Neuronal stem cell (in vitro differentiated cells): ENCODE measurements around the gene HDGF.

Source experiments
- DNase-seq: peaks from one replicate; pipeline ENCODE4 v3.0.0-alpha.2; 2013; ENCODE audit warnings: low spot score
- H2AFZ ChIP-seq: one replicate; pipeline ENCODE4 v1.6.1; 2013; ENCODE audit warnings: mild to moderate bottlenecking, low read length, inconsistent platforms
- H2AK5ac ChIP-seq: 2 replicates; pipeline ENCODE4 v1.6.1; 2013; ENCODE audit warnings: low read depth, mild to moderate bottlenecking, inconsistent platforms, low read length, moderate library complexity, mixed read lengths
- H2BK120ac ChIP-seq: 2 replicates; pipeline ENCODE4 v1.6.1; 2013; ENCODE audit warnings: low read depth, mild to moderate bottlenecking, inconsistent platforms, low read length, moderate library complexity, mixed read lengths
- H2BK12ac ChIP-seq: one replicate; pipeline ENCODE4 v1.6.1; 2013; ENCODE audit warnings: low read length, inconsistent platforms
- H2BK15ac ChIP-seq: 2 replicates; pipeline ENCODE4 v1.6.1; 2013; ENCODE audit warnings: mild to moderate bottlenecking, low read length, inconsistent platforms, mixed read lengths
- H2BK5ac ChIP-seq: one replicate; pipeline ENCODE4 v1.6.1; 2013; ENCODE audit warnings: inconsistent platforms, mild to moderate bottlenecking, low read length, moderate library complexity
- H3K14ac ChIP-seq: one replicate; pipeline ENCODE4 v1.6.1; 2013; ENCODE audit warnings: low read length, inconsistent platforms
- H3K18ac ChIP-seq: 2 replicates; pipeline ENCODE4 v1.6.1; 2013; ENCODE audit warnings: low read length, inconsistent platforms
- H3K23ac ChIP-seq: 2 replicates; pipeline ENCODE4 v1.6.1; 2013; ENCODE audit warnings: low read depth, mild to moderate bottlenecking, mixed read lengths, low read length, inconsistent platforms; ENCODE audit not compliant: poor library complexity
- H3K27ac ChIP-seq: replicated peaks from 3 replicates; pipeline ENCODE4 v1.5.1; 2013; ENCODE audit warnings: low read length, inconsistent platforms
- H3K27me3 ChIP-seq, 3 experiments: 2 replicates each; pipeline ENCODE4 v1.6.1; 2013; ENCODE audit warnings: low read length in 3 of 3, mild to moderate bottlenecking in 2 of 3, inconsistent platforms in 1 of 3, low read depth in 1 of 3, mixed read lengths in 1 of 3, moderate library complexity in 1 of 3; ENCODE audit not compliant: control insufficient read depth in 3 of 3, insufficient read depth in 3 of 3
- H3K36me3 ChIP-seq, 2 donors: replicated peaks in 1 of 2; 2 replicates each; pipeline ENCODE4 v1.6.1; 2013; ENCODE audit warnings: low read length in 2 of 2; ENCODE audit not compliant: control insufficient read depth in 2 of 2, insufficient read depth in 2 of 2
- H3K4ac ChIP-seq: 2 replicates; pipeline ENCODE4 v1.6.1; 2013; ENCODE audit warnings: inconsistent platforms, mild to moderate bottlenecking, low read length, moderate library complexity
- H3K4me1 ChIP-seq, 2 donors: 1 replicate in 1 of 2; 2 replicates in 1 of 2; pipeline ENCODE4 v1.6.1; 2013; ENCODE audit warnings: low read length in 2 of 2, low read depth in 1 of 2; ENCODE audit not compliant: control insufficient read depth in 2 of 2, insufficient read depth in 1 of 2
- H3K4me2 ChIP-seq: one replicate; pipeline ENCODE4 v1.6.1; 2013; ENCODE audit warnings: mild to moderate bottlenecking, low read length, inconsistent platforms; ENCODE audit not compliant: insufficient read depth, poor library complexity, severe bottlenecking
- H3K4me3 ChIP-seq, 2 donors: 2 replicates each; pipeline ENCODE4 v1.5.1; 2013; ENCODE audit warnings: low read length in 2 of 2, mild to moderate bottlenecking in 2 of 2, inconsistent platforms in 1 of 2, moderate library complexity in 1 of 2
- H3K79me1 ChIP-seq: one replicate; pipeline ENCODE4 v1.6.1; 2013; ENCODE audit warnings: low read depth, mild to moderate bottlenecking, inconsistent platforms, low read length, moderate library complexity
- H3K9ac ChIP-seq: one replicate; pipeline ENCODE4 v1.6.1; 2013; ENCODE audit warnings: mild to moderate bottlenecking, low read depth, low read length, inconsistent platforms; ENCODE audit not compliant: poor library complexity
- H3K9me3 ChIP-seq, 2 donors: replicated peaks in 1 of 2; 2 replicates each; pipeline versions ENCODE3 to v1.6.1; 2013; ENCODE audit warnings: low read length in 2 of 2, mild to moderate bottlenecking in 2 of 2, inconsistent platforms in 1 of 2, low read depth in 1 of 2, mixed read lengths in 1 of 2, moderate library complexity in 1 of 2; ENCODE audit not compliant: control insufficient read depth in 2 of 2, insufficient read depth in 1 of 2
- H4K8ac ChIP-seq: one replicate; pipeline ENCODE4 v1.6.1; 2013; ENCODE audit warnings: low read depth, mild to moderate bottlenecking, inconsistent platforms, low read length, moderate library complexity
- H4K91ac ChIP-seq: one replicate; pipeline ENCODE4 v1.6.1; 2013; ENCODE audit warnings: low read length, low read depth, mild to moderate bottlenecking, inconsistent platforms; ENCODE audit not compliant: poor library complexity
- whole genome bisulfite sequencing, 2 donors: extraction: QIAGEN DNeasy Blood & Tissue Kit; methylation state at CpG; one replicate each; pipeline ENCODE4 v1.1.7; 2013; ENCODE audit warnings: missing lambda C conversion rate in 2 of 2, mixed read lengths in 1 of 2; ENCODE audit not compliant: insufficient read length in 2 of 2, insufficient replicate concordance in 1 of 2; ENCODE audit errors: extremely low coverage in 2 of 2; 5-methylcytosine and 5-hydroxymethylcytosine counted together

The HDGF gene

GRCh38 chr1:156707417-156708217 is 43.9 kb downstream of the HDGF start:
- Histone ChIP-seq H3K4me3 (peak overlapping the region in 1 of 2 donors; percentile 63), H2BK12ac (peak overlapping the region; percentile 95), H2AFZ (peak overlapping the region; percentile 91), H4K91ac (no peak overlapping the region), H2AK5ac (peak overlapping the region; percentile 49), H4K8ac (peak overlapping the region; percentile 4), H2BK15ac (peak overlapping the region; percentile 2), H3K36me3 (no peaks in the 10 kb centered on the region), H3K27me3 (no peaks in the 10 kb centered on the region), H2BK5ac (peak overlapping the region; percentile 90), H3K9me3 (no peaks in the 10 kb centered on the region), H3K23ac (peak overlapping the region; percentile 8), H3K79me1 (peaks cover 6% of the 10 kb centered on the region), H3K18ac (peak overlapping the region; percentile 99), H3K4ac (peak overlapping the region; percentile 47), H3K14ac (peak overlapping the region; percentile 72), H2BK120ac (peak overlapping the region; percentile 93), H3K9ac (peak overlapping the region; percentile 81), H3K4me1 (peaks cover 58 to 69% of the 10 kb centered on the region in 2 donors), H3K4me2 (peak overlapping the region; percentile 53), H3K27ac (peak overlapping the region; percentile 92)
- WGBS, 2 donors: no CpG with 5 or more reads among the region's 8 CpGs
- DNase-seq: no peak

- Histone ChIP-seq H3K4me1 (peaks cover 58 to 66% of the 10 kb centered on the region in 2 donors), H2BK15ac (peak overlapping the region; percentile 2), H2BK5ac (peak overlapping the region; percentile 90), H3K18ac (peak overlapping the region; percentile 99), H3K4ac (peak overlapping the region; percentile 19), H3K9me3 (no peaks in the 10 kb centered on the region), H3K36me3 (no peaks in the 10 kb centered on the region), H3K9ac (peak overlapping the region; percentile 81), H3K79me1 (peaks cover 6% of the 10 kb centered on the region), H3K27me3 (no peaks in the 10 kb centered on the region), H3K4me2 (peak overlapping the region; percentile 93), H4K91ac (peak overlapping the region; percentile 98), H2AK5ac (peak overlapping the region; percentile 87), H2AFZ (peak overlapping the region; percentile 91), H2BK12ac (peak overlapping the region; percentile 41), H4K8ac (no peak overlapping the region), H3K27ac (peak overlapping the region; percentile 92), H2BK120ac (peak overlapping the region; percentile 93), H3K23ac (peak overlapping the region; percentile 61), H3K4me3 (peak overlapping the region; percentile 63 to 72), H3K14ac (peak overlapping the region; percentile 73)
- no CpG with 5 or more reads among the region's 29 CpGs for WGBS, 2 donors
- DNase-seq: peak; percentile 78
Observed at GRCh38 chr1:156706657-156707416, 44.6 kb downstream of the HDGF start.

- Histone ChIP-seq H4K91ac (peak overlapping the region; percentile 98), H3K14ac (peak overlapping the region; percentile 73), H3K4me3 (peak overlapping the region; percentile 63 to 75), H3K9ac (peak overlapping the region; percentile 90), H4K8ac (no peak overlapping the region), H2AFZ (peak overlapping the region; percentile 91), H3K23ac (peak overlapping the region; percentile 61), H2AK5ac (peak overlapping the region; percentile 87), H2BK12ac (no peak overlapping the region), H3K36me3 (peaks cover 0 to 3% of the 10 kb centered on the region in 2 donors), H3K27me3 (no peaks in the 10 kb centered on the region), H3K18ac (peak overlapping the region; percentile 99), H3K4me1 (peaks cover 55 to 63% of the 10 kb centered on the region in 2 donors), H2BK5ac (peak overlapping the region; percentile 90), H3K4ac (peak overlapping the region; percentile 19), H3K27ac (peak overlapping the region; percentile 92), H3K79me1 (peaks cover 9% of the 10 kb centered on the region), H3K4me2 (peak overlapping the region; percentile 93), H2BK120ac (peak overlapping the region; percentile 93), H3K9me3 (no peaks in the 10 kb centered on the region), H2BK15ac (peak overlapping the region; percentile 40)
- WGBS, 2 donors: no CpG with 5 or more reads among the region's 45 CpGs
- peak; percentile 95 for DNase-seq
Observed at GRCh38 chr1:156705918-156706656, 45.4 kb downstream of the HDGF start.
